H1 (cell line): ENCODE results near the gene CDH26. TPM values are rescaled to one million over a fixed set of nuclear protein-coding genes. Genes with fewer than 3 reads are reported as not detected.

ENCODE experiments used
- CTCF ChIA-PET: fragments of 300-600 bp; sonication (Branson Sonifier 250); formaldehyde crosslinking; loops from one replicate; lab custom pipeline; 2021; ENCODE audit not compliant: partially characterized antibody; lab: Charles Lee
- POLR2A ChIA-PET: fragments of 300-600 bp; sonication (Branson Sonifier 250); formaldehyde crosslinking; loops from one replicate; lab custom pipeline; 2021; ENCODE audit warnings: inconsistent platforms; ENCODE audit not compliant: partially characterized antibody; lab: Charles Lee
- DNase-seq, 2 experiments: peaks; one replicate each; pipeline versions ENCODE4 v3.0.0 to v3.0.0-alpha.2; 2010 to 2022; ENCODE audit warnings: low spot score in 2 of 2, low read depth in 1 of 2, mixed read lengths in 1 of 2
- FAIRE-seq: peaks from 2 replicates; lab custom pipeline; 2011; peaks lifted over from hg19 to GRCh38; lab: Jason Lieb, UNC
- H2AFZ ChIP-seq: 2 replicates; pipeline ENCODE4 v1.8.1; 2012; ENCODE audit warnings: low read length, inconsistent platforms
- H2AK5ac ChIP-seq: 2 replicates; pipeline ENCODE4 v1.6.1; 2013; ENCODE audit warnings: low read depth, low read length
- H2BK120ac ChIP-seq: replicated peaks from 2 replicates; pipeline ENCODE3; 2013; ENCODE audit warnings: low read depth, low read length, inconsistent platforms
- H2BK12ac ChIP-seq: 2 replicates; pipeline ENCODE4 v1.6.1; 2013; ENCODE audit warnings: low read depth, low read length
- H2BK15ac ChIP-seq: 2 replicates; pipeline ENCODE4 v1.6.1; 2013; ENCODE audit warnings: low read length
- H2BK20ac ChIP-seq: 2 replicates; pipeline ENCODE4 v1.6.1; 2013; ENCODE audit warnings: low read length
- H2BK5ac ChIP-seq: 2 replicates; pipeline ENCODE4 v1.6.1; 2013; ENCODE audit warnings: low read depth, low read length
- H3K14ac ChIP-seq: 2 replicates; pipeline ENCODE4 v1.6.1; 2013; ENCODE audit warnings: inconsistent platforms; ENCODE audit not compliant: insufficient read length
- H3K18ac ChIP-seq: 2 replicates; pipeline ENCODE4 v1.6.1; 2013; ENCODE audit warnings: low read length; ENCODE audit errors: extremely low read depth
- H3K23ac ChIP-seq: 2 replicates; pipeline ENCODE4 v1.6.1; 2013; ENCODE audit warnings: inconsistent platforms; ENCODE audit not compliant: insufficient read length
- H3K23me2 ChIP-seq: 2 replicates; pipeline ENCODE4 v1.6.1; 2013; ENCODE audit warnings: low read depth, low read length
- H3K27ac ChIP-seq: 2 replicates; pipeline ENCODE4 v1.6.1; 2011; ENCODE audit warnings: low read depth, low read length, inconsistent platforms
- H3K27me3 ChIP-seq, 4 experiments: replicated peaks in 1 of 4; 1 replicate in 1 of 4; 2 replicates in 3 of 4; pipeline versions ENCODE4 v1.6.1 to v1.8.1; 2011 to 2013; ENCODE audit warnings: low read length in 3 of 4, mild to moderate bottlenecking in 3 of 4, inconsistent platforms in 2 of 4, mixed read lengths in 2 of 4, moderate library complexity in 1 of 4; ENCODE audit not compliant: control insufficient read depth in 3 of 4, insufficient read depth in 3 of 4; ENCODE audit errors: extremely low read depth in 1 of 4
- H3K36me3 ChIP-seq, 4 experiments: 2 replicates each; pipeline versions ENCODE4 v1.6.1 to v1.8.1; 2011 to 2013; ENCODE audit warnings: mild to moderate bottlenecking in 4 of 4, low read length in 3 of 4, moderate library complexity in 2 of 4, control low read depth in 1 of 4, inconsistent platforms in 1 of 4; ENCODE audit not compliant: insufficient read depth in 4 of 4, control insufficient read depth in 2 of 4
- H3K4ac ChIP-seq: replicated peaks from 2 replicates; pipeline ENCODE3; 2013; ENCODE audit warnings: low read length, low read depth, mixed read lengths, inconsistent platforms; ENCODE audit not compliant: insufficient read length
- H3K4me1 ChIP-seq, 4 experiments: replicated peaks in 1 of 4; 1 replicate in 1 of 4; 2 replicates in 3 of 4; pipeline versions ENCODE4 v1.6.1 to v1.8.1; 2011 to 2013; ENCODE audit warnings: low read length in 3 of 4, inconsistent platforms in 2 of 4, mixed read lengths in 1 of 4; ENCODE audit not compliant: insufficient read depth in 4 of 4, control insufficient read depth in 3 of 4
- H3K4me2 ChIP-seq, 2 experiments: 2 replicates each; pipeline versions ENCODE4 v1.6.1 to v1.8.1; 2011 to 2013; ENCODE audit warnings: low read depth in 2 of 2, low read length in 2 of 2, control low read depth in 1 of 2, inconsistent platforms in 1 of 2, mild to moderate bottlenecking in 1 of 2; ENCODE audit not compliant: insufficient read depth in 1 of 2
- H3K4me3 ChIP-seq, 4 experiments: fragments of 200-600, 300-600 bp in 1 of 4; sonication (generic), shearing (Covaris generic), sonication (Bioruptor Twin) in 1 of 4; 2 replicates each; pipeline versions ENCODE4 v1.5.1 to v1.8.1; 2011 to 2016; ENCODE audit warnings: low read length in 4 of 4, low read depth in 3 of 4, control low read depth in 2 of 4, inconsistent platforms in 2 of 4, mild to moderate bottlenecking in 2 of 4, mixed read lengths in 1 of 4, moderate library complexity in 1 of 4; ENCODE audit not compliant: insufficient read depth in 2 of 4; ENCODE audit errors: extremely low read depth in 1 of 4
- H3K56ac ChIP-seq: replicated peaks from 2 replicates; pipeline ENCODE3; 2013; ENCODE audit warnings: low read depth, mild to moderate bottlenecking, mixed read lengths, low read length, inconsistent platforms; ENCODE audit not compliant: insufficient read length
- H3K79me1 ChIP-seq: 2 replicates; pipeline ENCODE4 v1.6.1; 2013; ENCODE audit warnings: low read depth, low read length, control low read depth
- H3K79me2 ChIP-seq, 2 experiments: 2 replicates each; pipeline versions ENCODE4 v1.6.1 to v1.8.1; 2012 to 2013; ENCODE audit warnings: low read length in 2 of 2, mild to moderate bottlenecking in 2 of 2, inconsistent platforms in 1 of 2; ENCODE audit not compliant: insufficient read depth in 2 of 2, control insufficient read depth in 1 of 2
- H3K9ac ChIP-seq, 4 experiments: replicated peaks in 1 of 4; 1 replicate in 1 of 4; 2 replicates in 3 of 4; pipeline versions ENCODE4 v1.6.1 to v1.8.1; 2011 to 2013; ENCODE audit warnings: low read depth in 3 of 4, low read length in 3 of 4, control low read depth in 2 of 4, mild to moderate bottlenecking in 2 of 4, moderate library complexity in 2 of 4, inconsistent platforms in 1 of 4; ENCODE audit errors: extremely low read depth in 1 of 4
- H3K9me3 ChIP-seq, 2 experiments: 2 replicates each; pipeline versions ENCODE4 v1.6.1 to v1.8.1; 2012 to 2013; ENCODE audit warnings: mild to moderate bottlenecking in 2 of 2, moderate library complexity in 2 of 2, control low read depth in 1 of 2, inconsistent platforms in 1 of 2, low read depth in 1 of 2, low read length in 1 of 2, mixed read lengths in 1 of 2; ENCODE audit not compliant: insufficient read depth in 2 of 2
- H4K20me1 ChIP-seq, 2 experiments: replicated peaks in 1 of 2; 2 replicates each; pipeline versions ENCODE3 to v1.8.1; 2011 to 2013; ENCODE audit warnings: inconsistent platforms in 2 of 2, low read length in 2 of 2, mild to moderate bottlenecking in 1 of 2; ENCODE audit not compliant: insufficient read depth in 2 of 2, control insufficient read depth in 1 of 2
- H4K5ac ChIP-seq: 2 replicates; pipeline ENCODE4 v1.6.1; 2013; ENCODE audit warnings: low read length, low read depth, mixed read lengths, inconsistent platforms; ENCODE audit not compliant: insufficient read length
- H4K8ac ChIP-seq: 2 replicates; pipeline ENCODE4 v1.8.0; 2013; ENCODE audit warnings: mild to moderate bottlenecking, moderate library complexity, low read length, inconsistent platforms; ENCODE audit not compliant: insufficient read depth; ENCODE audit errors: extremely low read depth
- H4K91ac ChIP-seq: replicated peaks from 2 replicates; pipeline ENCODE3; 2013; ENCODE audit warnings: low read length, mixed read lengths, inconsistent platforms; ENCODE audit not compliant: insufficient read length
- ATF2 ChIP-seq: IDR thresholded peaks from 2 replicates; pipeline ENCODE4 v1.6.1; 2012; ENCODE audit warnings: low read length, inconsistent platforms
- ATF3 ChIP-seq: IDR thresholded peaks from 2 replicates; pipeline ENCODE4 v1.6.1; 2011; ENCODE audit warnings: low read depth, mild to moderate bottlenecking, low read length; ENCODE audit not compliant: insufficient read depth
- BCL11A ChIP-seq, 2 experiments: IDR thresholded peaks; one replicate each; pipeline ENCODE4 v1.6.1; 2011; ENCODE audit warnings: low read depth in 2 of 2, low read length in 2 of 2, mild to moderate bottlenecking in 2 of 2
- EGR1 ChIP-seq: IDR thresholded peaks from 2 replicates; pipeline ENCODE4 v1.6.1; 2011; ENCODE audit warnings: low read depth, low read length, borderline replicate concordance
- GABPA ChIP-seq: IDR thresholded peaks from 2 replicates; pipeline ENCODE4 v1.6.1; 2011; ENCODE audit warnings: mild to moderate bottlenecking, low read length, moderate library complexity, borderline replicate concordance; ENCODE audit not compliant: insufficient read depth
- GTF2F1 ChIP-seq: IDR thresholded peaks from 2 replicates; pipeline ENCODE4 v1.6.1; 2012; ENCODE audit warnings: low read depth, low read length, improper control_type of control experiment, borderline replicate concordance
- HDAC2 ChIP-seq, 2 experiments: fragments of 300-600 bp in 1 of 2; sonication (generic) in 1 of 2; IDR thresholded peaks; 2 replicates each; pipeline ENCODE4 v1.6.1; 2011 to 2012; ENCODE audit warnings: low read depth in 2 of 2, low read length in 2 of 2, mild to moderate bottlenecking in 2 of 2, moderate library complexity in 2 of 2, borderline replicate concordance in 1 of 2, inconsistent platforms in 1 of 2
- NRF1 ChIP-seq: IDR thresholded peaks from 2 replicates; pipeline ENCODE4 v1.6.1; 2011; ENCODE audit warnings: mild to moderate bottlenecking, low read depth, low read length, improper control_type of control experiment
- SAP30 ChIP-seq: fragments of 300-600 bp; sonication (generic); IDR thresholded peaks from 2 replicates; pipeline ENCODE4 v1.7.1; 2012; ENCODE audit warnings: low read length, moderate library complexity, mild to moderate bottlenecking, inconsistent platforms; ENCODE audit not compliant: insufficient read depth, insufficient replicate concordance
- SUZ12 ChIP-seq: fragments of 200-600 bp; sonication (generic); IDR thresholded peaks from 2 replicates; pipeline ENCODE4 v1.6.1; 2012; ENCODE audit warnings: mild to moderate bottlenecking, inconsistent platforms, low read length, moderate library complexity, mixed read lengths
- WGBS, 2 experiments: shearing (Covaris generic) in 1 of 2; methylation state at CpG; one replicate each; pipeline versions ENCODE4 v1.1.6 to v1.1.7; 2013 to 2015; ENCODE audit warnings: low lambda C conversion rate in 2 of 2, mixed read lengths in 2 of 2, inconsistent platforms in 1 of 2, low coverage in 1 of 2, missing lambda C conversion rate in 1 of 2; ENCODE audit not compliant: insufficient replicate concordance in 2 of 2, insufficient coverage in 1 of 2, insufficient read length in 1 of 2; ENCODE audit errors: extremely low coverage in 1 of 2, missing lambda C conversion rate in 1 of 2; 5-methylcytosine and 5-hydroxymethylcytosine counted together
- polyA plus RNA-seq, 7 experiments: library from polyadenylated mRNA; depleted of rRNA in 3 of 7; stranded (reverse) in 5 of 7; unstranded in 2 of 7; fragments of >200 nt in 5 of 7; fragments of 200-250 nt in 2 of 7; gene quantifications; 1 replicate in 5 of 7; 2 replicates in 1 of 7; 4 replicates in 1 of 7; pipeline versions ENCODE4 v1.2.1 to v1.2.3, GENCODE V29; 2011 to 2013; ENCODE audit warnings: missing spikeins in 2 of 7, mixed read lengths in 2 of 7
- total RNA-seq: library from RNA; stranded (reverse); fragmentation: NEBNext Ultra II Directional; extraction: Animal tissue kit (Norgen Biotek cat#: 25700); gene quantifications from 2 replicates; pipeline ENCODE4 v1.2.1, GENCODE V29; 2021

The CDH26 gene
- total and polyA plus RNA-seq, 2 of the 8 experiments (the other 6 are each of a cell fraction or from before 2014, with no cell fraction given), result 1.5 to 1.7 TPM

DNA sequence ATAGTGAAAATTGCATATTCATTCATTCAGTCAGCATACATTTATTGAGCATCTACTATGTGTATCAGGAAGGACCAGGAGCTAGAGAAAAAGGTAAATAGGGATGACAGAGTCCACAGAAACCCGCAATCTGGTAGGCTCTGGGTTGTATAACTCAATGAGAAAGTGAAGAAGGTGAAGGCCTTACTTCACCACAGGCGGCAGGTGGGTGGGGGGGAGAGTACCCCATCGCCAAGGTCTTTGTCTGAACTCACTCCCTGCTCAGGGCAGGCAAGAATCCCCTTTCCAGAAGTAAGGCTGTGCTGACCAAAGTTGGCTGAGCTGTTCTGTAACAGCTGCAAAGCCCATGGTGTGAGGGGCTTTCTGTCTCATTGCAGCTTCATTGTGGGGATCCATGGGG, 81.3 kb downstream of the CDH26 start:
- Histone ChIP-seq H2AFZ (no peak overlapping the region), H3K4me3 (no peak overlapping the region), H2BK15ac (no peak overlapping the region), H3K27me3 (no peaks in the 10 kb centered on the region), H2BK20ac (no peak overlapping the region), H3K9ac (no peak overlapping the region), H4K91ac (peak overlapping the region; percentile 26), H2BK120ac (no peak overlapping the region), H3K23ac (no peak overlapping the region), H3K56ac (no peak overlapping the region), H4K5ac (no peak overlapping the region), H3K4me2 (no peak overlapping the region), H3K79me2 (no peaks in the 10 kb centered on the region), H3K23me2 (no peaks in the 10 kb centered on the region), H3K4me1 (no peaks in the 10 kb centered on the region), H2BK12ac (no peak overlapping the region), H3K4ac (no peak overlapping the region), H3K14ac (no peak overlapping the region), H2AK5ac (no peak overlapping the region), H3K27ac (no peak overlapping the region), H3K79me1 (no peaks in the 10 kb centered on the region), H3K9me3 (no peaks in the 10 kb centered on the region), H4K20me1 (no peaks in the 10 kb centered on the region), H4K8ac (no peak overlapping the region; the same call in 1 of the 2 replicates), H3K18ac (no peak overlapping the region), H3K36me3 (no peaks in the 10 kb centered on the region), H2BK5ac (no peak overlapping the region)
- DNase-seq (peak in 1 of 2 experiments; percentile 19), FAIRE-seq (no peak)
- TF ChIP-seq SAP30 (no peak), GABPA (no peak), SUZ12 (no peak), ATF2 (no peak), HDAC2 (IDR thresholded peaks at IDR 0.05; ENCODE audit: borderline replicate concordance in 1 of 2, low read depth in 2 of 2, low read length in 2 of 2) (no peak), BCL11A (IDR thresholded peaks at IDR 0.05; ENCODE audit: low read depth in 2 of 2, low read length in 2 of 2) (no peak), GTF2F1 (no peak), EGR1 (no peak), NRF1 (no peak), ATF3 (no peak)
- WGBS, 2 experiments, result 74% methylated on average over 3 of the region's 3 CpGs; no CpG with 5 or more reads in 1 of the 2 experiments
- ChIA-PET POLR2A (no interaction called here), CTCF (interaction anchor here (1.4 kb wide), 1 partner anchor 18 kb away, joined by 6 read pairs; no protein-coding TSS in a partner anchor)
